HL-60/S4 (cell line): ENCODE results near the gene VMP1.
"Not testable (repeated sequence)": the region's sequence is repeated elsewhere in the genome, so short reads cannot be mapped to it uniquely, and the experiment has no call there.

Experiments used
- in situ Hi-C: fragments of 300-500 bp; cut with MboI; formaldehyde crosslinking; loops from 2 replicates; pipeline ENCODE4 v1.14.3; 2022; ENCODE audit warnings: low sequenced_read_pairs

VMP1 gene

GRCh38 chr17:59752922-59753321 lies 45.5 kb downstream of the VMP1 start:
- in situ Hi-C loops: no loop called here

- in situ Hi-C loops: no loop called here
Observed at GRCh38 chr17:59753522-59754467, 46.3 kb downstream of the VMP1 start.

- in situ Hi-C loops: no loop called here
Observed at GRCh38 chr17:59754552-59754951, 47.1 kb downstream of the VMP1 start.

- in situ Hi-C loops: not testable (repeated sequence)
Observed at GRCh38 chr17:59755069-59755468, 47.6 kb downstream of the VMP1 start.

GRCh38 chr17:59756236-59756818 lies 48.9 kb downstream of the VMP1 start:
- in situ Hi-C loops: no loop called here

- in situ Hi-C loops: no loop called here
Observed at GRCh38 chr17:59757043-59757442, 49.6 kb downstream of the VMP1 start.

- in situ Hi-C loops: no loop called here
Observed at GRCh38 chr17:59757470-59757869, 50.0 kb downstream of the VMP1 start.

GRCh38 chr17:59757881-59758385 lies 50.5 kb downstream of the VMP1 start:
- in situ Hi-C loops: no loop called here

- in situ Hi-C loops: not testable (repeated sequence)
Observed at GRCh38 chr17:59758998-59759651, 51.7 kb downstream of the VMP1 start.

GRCh38 chr17:59760160-59760559 lies 52.7 kb downstream of the VMP1 start:
- in situ Hi-C loops: no loop called here

GRCh38 chr17:59761385-59762048 lies 54.1 kb downstream of the VMP1 start:
- in situ Hi-C loops: no loop called here

- in situ Hi-C loops: no loop called here
Observed at GRCh38 chr17:59762049-59762823, 54.8 kb downstream of the VMP1 start.

GRCh38 chr17:59762824-59763374 lies 55.4 kb downstream of the VMP1 start:
- in situ Hi-C loops: no loop called here

GRCh38 chr17:59763861-59764260 lies 56.4 kb downstream of the VMP1 start:
- in situ Hi-C loops: no loop called here

GRCh38 chr17:59764292-59764741 lies 56.9 kb downstream of the VMP1 start:
- in situ Hi-C loops: no loop called here

GRCh38 chr17:59765038-59765437 lies 57.6 kb downstream of the VMP1 start:
- in situ Hi-C loops: no loop called here

- in situ Hi-C loops: no loop called here
Observed at GRCh38 chr17:59766491-59766890, 59.0 kb downstream of the VMP1 start.

- in situ Hi-C loops: no loop called here
Observed at GRCh38 chr17:59767176-59767575, 59.7 kb downstream of the VMP1 start.

GRCh38 chr17:59769887-59770286 lies 62.4 kb downstream of the VMP1 start:
- in situ Hi-C loops: no loop called here

- in situ Hi-C loops: no loop called here
Observed at GRCh38 chr17:59771093-59771492, 63.6 kb downstream of the VMP1 start.
